OCI-LY7 (cell line): Measurements from ENCODE around the gene RFESD. TPM values are rescaled to one million over a fixed set of nuclear protein-coding genes. Genes with fewer than 3 reads are reported as not detected.

Source experiments
- BruUV-seq: library from RNA; stranded (reverse); fragments of 400-500 nt; replicated peaks from 2 replicates; lab custom pipeline; 2021; lab: Mats Ljungman, UMichigan
- CTCF ChIA-PET: fragments of 300-600 bp; sonication (Branson Sonifier 250); formaldehyde crosslinking; loops from one replicate; lab custom pipeline; 2022; ENCODE audit warnings: antibody characterized with exemption; ENCODE audit not compliant: unreplicated experiment; lab: Charles Lee
- POLR2A ChIA-PET: fragments of 300-600 bp; sonication (Branson Sonifier 250); formaldehyde crosslinking; loops from one replicate; lab custom pipeline; 2022; ENCODE audit warnings: antibody characterized with exemption; lab: Charles Lee
- DNase-seq: peaks from one replicate; pipeline ENCODE4 v3.0.0-alpha.2; 2015; ENCODE audit warnings: low spot score
- H2AFZ ChIP-seq: fragments of 200-600 bp; sonication (generic), shearing (Covaris generic); 2 replicates; pipeline ENCODE4 v1.6.1; 2014; ENCODE audit warnings: mild to moderate bottlenecking, antibody characterized with exemption, low read length, moderate library complexity
- H3K27ac ChIP-seq: fragments of 200-600 bp; sonication (generic); 2 replicates; pipeline ENCODE4 v1.5.1; 2014; ENCODE audit warnings: mixed run types, low read depth, mild to moderate bottlenecking, moderate library complexity, low read length, inconsistent platforms; ENCODE audit not compliant: poor library complexity, severe bottlenecking
- H3K36me3 ChIP-seq: fragments of 200-600 bp; sonication (generic); 2 replicates; pipeline ENCODE4 v1.6.1; 2014; ENCODE audit warnings: mild to moderate bottlenecking, antibody characterized with exemption, low read length, moderate library complexity, mixed read lengths; ENCODE audit not compliant: insufficient read depth
- H3K4me1 ChIP-seq: fragments of 200-600 bp; sonication (generic); 2 replicates; pipeline ENCODE4 v1.5.1; 2014; ENCODE audit warnings: mild to moderate bottlenecking, low read length; ENCODE audit not compliant: insufficient read depth, poor library complexity, severe bottlenecking
- H3K4me2 ChIP-seq: fragments of 200-600 bp; sonication (generic); 2 replicates; pipeline ENCODE4 v1.6.1; 2014; ENCODE audit warnings: mild to moderate bottlenecking, low read length
- H3K4me3 ChIP-seq: fragments of 200-600 bp; sonication (generic); 2 replicates; pipeline ENCODE4 v1.5.1; 2014; ENCODE audit warnings: mild to moderate bottlenecking, low read depth, low read length; ENCODE audit not compliant: poor library complexity, severe bottlenecking
- H3K79me2 ChIP-seq: fragments of 200-600 bp; sonication (generic); 2 replicates; pipeline ENCODE4 v1.6.1; 2016; ENCODE audit warnings: low read depth, mild to moderate bottlenecking, low read length, moderate library complexity, mixed read lengths; ENCODE audit not compliant: insufficient read depth
- H3K9me2 ChIP-seq: fragments of 200-600 bp; sonication (generic); 2 replicates; pipeline ENCODE4 v1.6.1; 2016; ENCODE audit warnings: mild to moderate bottlenecking, low read length, mixed read lengths; ENCODE audit not compliant: insufficient read depth
- H3K9me3 ChIP-seq: fragments of 200-600 bp; sonication (generic); 2 replicates; pipeline ENCODE4 v1.6.1; 2014; ENCODE audit warnings: mild to moderate bottlenecking, mixed run types, low read length, mixed read lengths
- H4K20me1 ChIP-seq: fragments of 200-600 bp; sonication (generic); 2 replicates; pipeline ENCODE4 v1.6.1; 2014; ENCODE audit warnings: mild to moderate bottlenecking, antibody characterized with exemption, low read length, moderate library complexity, mixed read lengths; ENCODE audit not compliant: insufficient read depth
- EZH2phosphoT487 ChIP-seq: fragments of 200-600 bp; sonication (generic); IDR thresholded peaks from 2 replicates; pipeline ENCODE4 v1.6.1; 2018; ENCODE audit warnings: low read depth, borderline replicate concordance, mild to moderate bottlenecking, mixed run types, antibody characterized with exemption, low read length, moderate library complexity, mixed read lengths
- intact Hi-C: fragments of 100-400 bp; cut with micrococcal nuclease; formaldehyde crosslinking; loops from one replicate; pipeline ENCODE4 v1.10.0; 2022; ENCODE audit not compliant: unreplicated experiment
- total RNA-seq, 2 experiments: library from RNA; depleted of rRNA in 1 of 2; stranded (reverse); fragments of >200 nt in 1 of 2; shearing (Covaris generic) in 1 of 2; gene quantifications; 2 replicates each; pipeline ENCODE4 v1.2.3, GENCODE V29; 2014 to 2022
- TF ChIP-seq, protein P1 (sequence below): fragments of 200-600 bp; sonication (generic); conservative IDR thresholded peaks from 2 replicates; pipeline ENCODE4 v1.5.1; 2014; ENCODE audit warnings: mild to moderate bottlenecking, antibody characterized with exemption, low read length, moderate library complexity, mixed read lengths

Gene RFESD
- total RNA-seq, 2 experiments from 2014 or later: 7.6 TPM

GRCh38 chr5:95669540-95669939 is 23.0 kb downstream of the RFESD start:
- no peaks in the 10 kb centered on the region for H3K9me3 ChIP-seq
- intact Hi-C loops: loop anchor here (10.0 kb wide), 1 partner anchor 665 kb away; no protein-coding TSS in a partner anchor
- CTCF ChIA-PET: no interaction called here
- no peaks in the 10 kb centered on the region for H3K9me2 ChIP-seq
- TF ChIP-seq EZH2phosphoT487: no peak
- TF ChIP-seq, protein P1, sequence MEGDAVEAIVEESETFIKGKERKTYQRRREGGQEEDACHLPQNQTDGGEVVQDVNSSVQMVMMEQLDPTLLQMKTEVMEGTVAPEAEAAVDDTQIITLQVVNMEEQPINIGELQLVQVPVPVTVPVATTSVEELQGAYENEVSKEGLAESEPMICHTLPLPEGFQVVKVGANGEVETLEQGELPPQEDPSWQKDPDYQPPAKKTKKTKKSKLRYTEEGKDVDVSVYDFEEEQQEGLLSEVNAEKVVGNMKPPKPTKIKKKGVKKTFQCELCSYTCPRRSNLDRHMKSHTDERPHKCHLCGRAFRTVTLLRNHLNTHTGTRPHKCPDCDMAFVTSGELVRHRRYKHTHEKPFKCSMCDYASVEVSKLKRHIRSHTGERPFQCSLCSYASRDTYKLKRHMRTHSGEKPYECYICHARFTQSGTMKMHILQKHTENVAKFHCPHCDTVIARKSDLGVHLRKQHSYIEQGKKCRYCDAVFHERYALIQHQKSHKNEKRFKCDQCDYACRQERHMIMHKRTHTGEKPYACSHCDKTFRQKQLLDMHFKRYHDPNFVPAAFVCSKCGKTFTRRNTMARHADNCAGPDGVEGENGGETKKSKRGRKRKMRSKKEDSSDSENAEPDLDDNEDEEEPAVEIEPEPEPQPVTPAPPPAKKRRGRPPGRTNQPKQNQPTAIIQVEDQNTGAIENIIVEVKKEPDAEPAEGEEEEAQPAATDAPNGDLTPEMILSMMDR: no peak
- H3K36me3 ChIP-seq: no peaks in the 10 kb centered on the region
- no peak for DNase-seq
- H3K27ac ChIP-seq: no peak overlapping the region
- no peak overlapping the region for H3K4me3 ChIP-seq
- H4K20me1 ChIP-seq: no peaks in the 10 kb centered on the region
- BruUV-seq: no TSS peak
- H3K4me1 ChIP-seq: no peaks in the 10 kb centered on the region
- POLR2A ChIA-PET: interaction anchor here (0.5 to 1.6 kb wide), 3 partner anchors 24 to 697 kb away, joined by 5 read pairs; no protein-coding TSS in a partner anchor
- no peaks in the 10 kb centered on the region for H3K79me2 ChIP-seq
- no peak overlapping the region for H2AFZ ChIP-seq
- H3K4me2 ChIP-seq: no peak overlapping the region

DNA sequence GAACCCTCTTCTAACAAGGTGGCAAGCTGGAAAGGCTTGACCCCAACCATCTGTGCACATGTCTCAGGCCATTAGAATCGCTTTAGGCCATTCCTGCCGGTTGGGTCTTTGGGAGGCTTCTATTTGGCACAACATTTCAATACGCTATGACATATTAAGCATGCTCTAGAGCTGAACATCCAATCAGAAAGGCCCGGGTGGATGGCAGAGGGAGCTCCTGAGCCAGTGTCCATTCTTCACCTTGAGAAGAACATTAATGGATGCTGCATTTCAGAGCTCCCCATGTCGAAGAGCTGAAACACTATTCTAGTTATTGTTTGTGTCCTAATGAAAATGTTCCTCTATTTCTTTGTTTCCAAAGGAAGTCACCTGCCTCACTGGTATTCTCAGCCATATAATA is 23.4 kb downstream of the RFESD start:
- intact Hi-C loops: loop anchor here (10.0 kb wide), 1 partner anchor 665 kb away; no protein-coding TSS in a partner anchor

DNA sequence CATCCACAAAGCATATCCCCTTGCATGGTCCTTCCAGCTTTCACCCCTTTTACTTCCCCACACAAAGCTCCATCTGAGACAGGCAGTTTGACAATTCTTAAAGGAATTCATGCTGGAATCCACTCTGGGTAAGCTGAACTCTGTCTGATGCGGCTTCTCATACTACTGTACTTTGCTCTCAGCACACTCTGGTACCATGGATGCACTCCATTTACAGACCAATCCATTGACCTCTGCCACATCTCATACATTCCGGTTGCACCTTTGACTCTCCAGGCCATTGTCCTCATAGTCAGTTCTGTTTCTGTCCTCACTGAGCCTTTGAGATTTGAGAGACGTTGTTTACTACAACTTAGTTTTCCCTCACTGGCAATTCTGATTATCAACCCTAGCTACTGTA is 24.0 kb downstream of the RFESD start:
- no peak overlapping the region for H3K4me2 ChIP-seq
- no peak for DNase-seq
- no peak overlapping the region for H2AFZ ChIP-seq
- H3K27ac ChIP-seq: no peak overlapping the region
- no peak for TF ChIP-seq EZH2phosphoT487
- TF ChIP-seq, protein P1: no peak
- H3K36me3 ChIP-seq: no peaks in the 10 kb centered on the region
- H4K20me1 ChIP-seq: no peaks in the 10 kb centered on the region
- POLR2A ChIA-PET: interaction anchor here (0.8 to 1.6 kb wide), 3 partner anchors 8 to 23 kb away, joined by 3 to 5 read pairs (median 3); no protein-coding TSS in a partner anchor
- H3K9me3 ChIP-seq: no peaks in the 10 kb centered on the region
- H3K9me2 ChIP-seq: no peaks in the 10 kb centered on the region
- no peak overlapping the region for H3K4me3 ChIP-seq
- H3K4me1 ChIP-seq: no peaks in the 10 kb centered on the region
- no peaks in the 10 kb centered on the region for H3K79me2 ChIP-seq
- BruUV-seq: no TSS peak
- intact Hi-C loops: no loop called here
- CTCF ChIA-PET: no interaction called here

More for the DNA sequence above, 23.4 kb downstream of the RFESD start:
- H3K9me3 ChIP-seq: no peaks in the 10 kb centered on the region
- no peak overlapping the region for H2AFZ ChIP-seq
- H3K4me2 ChIP-seq: no peak overlapping the region
- H4K20me1 ChIP-seq: no peaks in the 10 kb centered on the region
- H3K9me2 ChIP-seq: no peaks in the 10 kb centered on the region
- no peak overlapping the region for H3K27ac ChIP-seq
- no peaks in the 10 kb centered on the region for H3K4me1 ChIP-seq
- H3K36me3 ChIP-seq: no peaks in the 10 kb centered on the region
- ChIA-PET POLR2A (interaction anchor here (0.5 to 1.6 kb wide), 5 partner anchors 8 to 698 kb away, joined by 3 to 5 read pairs (median 5); no protein-coding TSS in a partner anchor), CTCF (no interaction called here)
- H3K79me2 ChIP-seq: no peaks in the 10 kb centered on the region
- no peak for DNase-seq
- no TSS peak for BruUV-seq
- TF ChIP-seq, protein P1: no peak
- no peak for TF ChIP-seq EZH2phosphoT487
- H3K4me3 ChIP-seq: no peak overlapping the region
